H9 (cell line): Measurements from ENCODE around the gene NFE2L2. TPM values are rescaled to one million over a fixed set of nuclear protein-coding genes. Genes with fewer than 3 reads are reported as not detected.

ENCODE experiments used
- DNase-seq: peaks from one replicate; pipeline ENCODE4 v3.0.0-alpha.2; 2017
- H2AFZ ChIP-seq: one replicate; pipeline ENCODE4 v1.6.1; 2013; ENCODE audit warnings: mild to moderate bottlenecking, low read length, control low read depth, moderate library complexity
- H2AK5ac ChIP-seq: 2 replicates; pipeline ENCODE4 v1.6.1; 2013; ENCODE audit warnings: low read length, control low read depth, mixed read lengths; ENCODE audit not compliant: insufficient read length
- H2BK120ac ChIP-seq: one replicate; pipeline ENCODE4 v1.6.1; 2013; ENCODE audit warnings: low read depth, mild to moderate bottlenecking, low read length, control low read depth, inconsistent platforms; ENCODE audit not compliant: poor library complexity, severe bottlenecking
- H2BK12ac ChIP-seq: 2 replicates; pipeline ENCODE4 v1.6.1; 2013; ENCODE audit warnings: low read length, control low read depth, mixed read lengths, low read depth; ENCODE audit not compliant: insufficient read length
- H2BK15ac ChIP-seq: 2 replicates; pipeline ENCODE4 v1.6.1; 2013; ENCODE audit warnings: low read depth, low read length, control low read depth
- H2BK20ac ChIP-seq: one replicate; pipeline ENCODE4 v1.6.1; 2013; ENCODE audit warnings: low read depth, mild to moderate bottlenecking, low read length, control low read depth, inconsistent platforms; ENCODE audit not compliant: poor library complexity, severe bottlenecking
- H2BK5ac ChIP-seq: 2 replicates; pipeline ENCODE4 v1.6.1; 2013; ENCODE audit warnings: low read length, control low read depth, mixed read lengths; ENCODE audit not compliant: insufficient read length
- H3K14ac ChIP-seq: 2 replicates; pipeline ENCODE4 v1.6.1; 2013; ENCODE audit warnings: low read length, control low read depth; ENCODE audit not compliant: insufficient read depth
- H3K18ac ChIP-seq: 2 replicates; pipeline ENCODE4 v1.6.1; 2013; ENCODE audit warnings: low read depth, mild to moderate bottlenecking, mixed read lengths, low read length, control low read depth; ENCODE audit not compliant: insufficient read length
- H3K23ac ChIP-seq: 2 replicates; pipeline ENCODE4 v1.6.1; 2013; ENCODE audit warnings: low read length, control low read depth, mixed read lengths, low read depth; ENCODE audit not compliant: insufficient read length
- H3K23me2 ChIP-seq: 2 replicates; pipeline ENCODE4 v1.6.1; 2013; ENCODE audit warnings: low read depth, mild to moderate bottlenecking, mixed read lengths, low read length, control low read depth; ENCODE audit not compliant: insufficient read length, poor library complexity, severe bottlenecking
- H3K27ac ChIP-seq: 2 replicates; pipeline ENCODE4 v1.5.1; 2013; ENCODE audit warnings: low read length, control low read depth, mixed read lengths, low read depth; ENCODE audit not compliant: insufficient read length
- H3K27me3 ChIP-seq: 2 replicates; pipeline ENCODE4 v1.6.1; 2013; ENCODE audit warnings: low read length, control low read depth, inconsistent platforms; ENCODE audit not compliant: insufficient read depth
- H3K4ac ChIP-seq: 2 replicates; pipeline ENCODE4 v1.6.1; 2013; ENCODE audit warnings: low read depth, mild to moderate bottlenecking, control low read depth, inconsistent platforms, low read length, moderate library complexity
- H3K4me1 ChIP-seq: 2 replicates; pipeline ENCODE4 v1.6.1; 2013; ENCODE audit warnings: low read length, control low read depth, inconsistent platforms; ENCODE audit not compliant: insufficient read depth
- H3K4me2 ChIP-seq: 2 replicates; pipeline ENCODE4 v1.6.1; 2013; ENCODE audit warnings: low read length, control low read depth, mixed read lengths; ENCODE audit not compliant: insufficient read length, insufficient read depth
- H3K56ac ChIP-seq: 2 replicates; pipeline ENCODE4 v1.6.1; 2013; ENCODE audit warnings: low read depth, mild to moderate bottlenecking, mixed read lengths, low read length, control low read depth; ENCODE audit not compliant: insufficient read length
- H3K79me1 ChIP-seq: 2 replicates; pipeline ENCODE4 v1.6.1; 2013; ENCODE audit warnings: low read depth, mild to moderate bottlenecking, moderate library complexity, low read length, control low read depth, inconsistent platforms; ENCODE audit not compliant: insufficient read depth, poor library complexity, severe bottlenecking
- H3K79me2 ChIP-seq: 2 replicates; pipeline ENCODE4 v1.6.1; 2013; ENCODE audit warnings: low read length, control low read depth, inconsistent platforms; ENCODE audit not compliant: insufficient read depth
- H3K9ac ChIP-seq: 2 replicates; pipeline ENCODE4 v1.6.1; 2013; ENCODE audit warnings: low read length, control low read depth, mixed read lengths; ENCODE audit not compliant: insufficient read length; ENCODE audit errors: extremely low read depth
- H3K9me3 ChIP-seq: one replicate; pipeline ENCODE4 v1.6.1; 2013; ENCODE audit warnings: low read depth, low read length, inconsistent platforms; ENCODE audit not compliant: control insufficient read depth
- H3T11ph ChIP-seq: one replicate; pipeline ENCODE4 v1.6.1; 2013; ENCODE audit warnings: mild to moderate bottlenecking, low read length, control low read depth, inconsistent platforms
- H4K20me1 ChIP-seq: one replicate; pipeline ENCODE4 v1.6.1; 2013; ENCODE audit not compliant: control insufficient read depth, insufficient read length, insufficient read depth
- H4K5ac ChIP-seq: 2 replicates; pipeline ENCODE4 v1.6.1; 2013; ENCODE audit warnings: low read depth, mild to moderate bottlenecking, mixed read lengths, low read length, control low read depth; ENCODE audit not compliant: insufficient read length
- H4K8ac ChIP-seq: replicated peaks from 2 replicates; pipeline ENCODE4 v1.6.1; 2013; ENCODE audit warnings: low read length, control low read depth, mixed read lengths, low read depth; ENCODE audit not compliant: insufficient read length
- H4K91ac ChIP-seq: 2 replicates; pipeline ENCODE4 v1.6.1; 2013; ENCODE audit warnings: low read depth, mild to moderate bottlenecking, moderate library complexity, mixed read lengths, low read length, control low read depth; ENCODE audit not compliant: insufficient read length
- H3K27ac Mint-ChIP-seq, 3 experiments: 2 replicates in 2 of 3; 3 replicates in 1 of 3; pipeline ENCODE4 v1.8.0; 2020 to 2021; ENCODE audit warnings: mixed read lengths in 3 of 3, mild to moderate bottlenecking in 1 of 3, moderate library complexity in 1 of 3
- H3K27me3 Mint-ChIP-seq: 2 replicates; pipeline ENCODE4 v1.8.0; 2021; ENCODE audit warnings: low read depth, mild to moderate bottlenecking, moderate library complexity, mixed read lengths
- H3K36me3 Mint-ChIP-seq, 3 experiments: 2 replicates in 2 of 3; 3 replicates in 1 of 3; pipeline ENCODE4 v1.8.0; 2020 to 2021; ENCODE audit warnings: low read depth in 3 of 3, mixed read lengths in 3 of 3; ENCODE audit not compliant: insufficient read depth in 1 of 3
- H3K4me1 Mint-ChIP-seq, 2 experiments: 2 replicates each; pipeline ENCODE4 v1.8.0; 2020; ENCODE audit warnings: mixed read lengths in 2 of 2
- H3K4me3 Mint-ChIP-seq, 2 experiments: 2 replicates in 1 of 2; 3 replicates in 1 of 2; pipeline ENCODE4 v1.8.0; 2020 to 2021; ENCODE audit warnings: mild to moderate bottlenecking in 2 of 2, mixed read lengths in 2 of 2, moderate library complexity in 1 of 2
- H3K9me3 Mint-ChIP-seq, 2 experiments: 2 replicates in 1 of 2; 3 replicates in 1 of 2; pipeline ENCODE4 v1.8.0; 2020; ENCODE audit warnings: mild to moderate bottlenecking in 2 of 2, mixed read lengths in 2 of 2, moderate library complexity in 1 of 2
- WGBS: extraction: QIAGEN DNeasy Blood & Tissue Kit; methylation state at CpG from one replicate; pipeline ENCODE4 v1.1.7; 2013; ENCODE audit warnings: missing lambda C conversion rate, low lambda C conversion rate, mixed read lengths; ENCODE audit not compliant: insufficient read length; ENCODE audit errors: extremely low coverage; 5-methylcytosine and 5-hydroxymethylcytosine counted together
- total RNA-seq: library from RNA; stranded (reverse); gene quantifications from 2 replicates; pipeline ENCODE4 v1.2.1, GENCODE V29; 2021
- TF ChIP-seq, protein P1 (sequence below): fragments of 200-600 bp; sonication (generic); conservative IDR thresholded peaks from 3 replicates; pipeline ENCODE4 v1.8.0; 2021; ENCODE audit warnings: antibody characterized with exemption, mild to moderate bottlenecking

The NFE2L2 gene
- total RNA-seq, 1 experiment from 2014 or later: 42.5 TPM

DNA sequence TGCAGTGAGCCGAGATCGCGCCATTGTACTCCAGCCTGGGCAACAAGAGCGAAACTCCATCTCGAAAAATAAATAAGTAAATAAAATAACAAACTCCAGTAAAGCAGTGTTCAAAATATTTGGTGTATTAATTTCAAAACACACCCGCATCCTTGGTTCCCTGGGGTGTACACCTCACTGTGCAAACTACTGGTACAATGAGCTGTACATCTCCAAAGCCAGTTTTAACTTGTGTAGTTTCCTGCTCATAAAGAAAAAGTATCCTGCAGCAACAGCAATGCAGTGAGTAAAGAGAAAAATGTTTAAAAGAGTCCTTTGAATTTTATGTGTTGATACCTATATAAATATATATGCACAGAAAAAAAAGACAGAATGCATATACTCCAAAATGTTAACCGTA lies 4.4 kb upstream of the NFE2L2 start:
- H2BK15ac ChIP-seq: no peak overlapping the region
- H3K9me3 ChIP-seq: no peaks in the 10 kb centered on the region
- no peak overlapping the region for H2BK120ac ChIP-seq
- H3K27ac ChIP-seq: no peak overlapping the region
- no peak overlapping the region for H3K4ac ChIP-seq
- H4K91ac ChIP-seq: no peak overlapping the region
- peaks cover 3% of the 10 kb centered on the region; the same call in 1 of the 2 replicates for H3K4me1 ChIP-seq
- H2BK20ac ChIP-seq: no peak overlapping the region
- no peaks in the 10 kb centered on the region for H4K20me1 ChIP-seq
- no peak overlapping the region for H3T11ph ChIP-seq
- WGBS: no CpG with 5 or more reads among the region's 7 CpGs
- H3K27me3 ChIP-seq: no peaks in the 10 kb centered on the region
- H3K36me3 Mint-ChIP-seq: no peaks in the 10 kb centered on the region
- H3K4me1 Mint-ChIP-seq: peaks cover 33 to 35% of the 10 kb centered on the region in 2 experiments
- no peak overlapping the region for H3K14ac ChIP-seq
- H2BK5ac ChIP-seq: no peak overlapping the region
- no peak overlapping the region for H2AFZ ChIP-seq
- no peak overlapping the region for H3K18ac ChIP-seq
- H3K9me3 Mint-ChIP-seq: no peaks in the 10 kb centered on the region
- H4K5ac ChIP-seq: no peak overlapping the region
- H3K79me2 ChIP-seq: no peaks in the 10 kb centered on the region
- DNase-seq: no peak
- no peaks in the 10 kb centered on the region for H3K23me2 ChIP-seq
- no peak overlapping the region for H3K4me3 Mint-ChIP-seq
- no peak overlapping the region for H3K56ac ChIP-seq
- no peak overlapping the region for H3K4me2 ChIP-seq
- no peak overlapping the region for H3K27ac Mint-ChIP-seq
- TF ChIP-seq, protein P1, sequence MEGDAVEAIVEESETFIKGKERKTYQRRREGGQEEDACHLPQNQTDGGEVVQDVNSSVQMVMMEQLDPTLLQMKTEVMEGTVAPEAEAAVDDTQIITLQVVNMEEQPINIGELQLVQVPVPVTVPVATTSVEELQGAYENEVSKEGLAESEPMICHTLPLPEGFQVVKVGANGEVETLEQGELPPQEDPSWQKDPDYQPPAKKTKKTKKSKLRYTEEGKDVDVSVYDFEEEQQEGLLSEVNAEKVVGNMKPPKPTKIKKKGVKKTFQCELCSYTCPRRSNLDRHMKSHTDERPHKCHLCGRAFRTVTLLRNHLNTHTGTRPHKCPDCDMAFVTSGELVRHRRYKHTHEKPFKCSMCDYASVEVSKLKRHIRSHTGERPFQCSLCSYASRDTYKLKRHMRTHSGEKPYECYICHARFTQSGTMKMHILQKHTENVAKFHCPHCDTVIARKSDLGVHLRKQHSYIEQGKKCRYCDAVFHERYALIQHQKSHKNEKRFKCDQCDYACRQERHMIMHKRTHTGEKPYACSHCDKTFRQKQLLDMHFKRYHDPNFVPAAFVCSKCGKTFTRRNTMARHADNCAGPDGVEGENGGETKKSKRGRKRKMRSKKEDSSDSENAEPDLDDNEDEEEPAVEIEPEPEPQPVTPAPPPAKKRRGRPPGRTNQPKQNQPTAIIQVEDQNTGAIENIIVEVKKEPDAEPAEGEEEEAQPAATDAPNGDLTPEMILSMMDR: no peak
- H2AK5ac ChIP-seq: no peak overlapping the region
- H3K23ac ChIP-seq: no peak overlapping the region
- H3K79me1 ChIP-seq: no peaks in the 10 kb centered on the region
- no peak overlapping the region for H4K8ac ChIP-seq
- no peak overlapping the region for H2BK12ac ChIP-seq
- no peaks in the 10 kb centered on the region for H3K27me3 Mint-ChIP-seq
- no peak overlapping the region for H3K9ac ChIP-seq
